IMR-90 (cell line): ENCODE data around the gene ABHD2. TPM values are rescaled to one million over a fixed set of nuclear protein-coding genes. Genes with fewer than 3 reads are reported as not detected.

Experiments used
- ATAC-seq: fragments of 200-7000 bp; cut with Tn5 transposase; 2 replicates; pipeline ENCODE4 v1.9.1; 2020; ENCODE audit warnings: low read depth, mild to moderate bottlenecking, moderate library complexity
- BruUV-seq: library from RNA; stranded (reverse); fragments of 400-500 nt; replicated peaks from 2 replicates; lab custom pipeline; 2021; lab: Mats Ljungman, UMichigan
- CTCF ChIA-PET: fragments of 300-600 bp; formaldehyde crosslinking; extraction: SDS; loops from one replicate; lab custom pipeline; 2021; ENCODE audit warnings: antibody characterized with exemption; lab: Yijun Ruan, JAX
- POLR2A ChIA-PET: fragments of 300-600 bp; sonication (Branson Sonifier 250); formaldehyde crosslinking; loops from one replicate; lab custom pipeline; 2022; ENCODE audit warnings: antibody characterized with exemption; ENCODE audit not compliant: unreplicated experiment; lab: Charles Lee
- DNase-seq: peaks from one replicate; pipeline ENCODE4 v3.0.0; 2013
- H2AFZ ChIP-seq: replicated peaks from 2 replicates; pipeline ENCODE3; 2013; ENCODE audit warnings: low read length, mild to moderate bottlenecking; ENCODE audit not compliant: poor library complexity
- H2AK5ac ChIP-seq: 2 replicates; pipeline ENCODE4 v1.6.1; 2013; ENCODE audit warnings: low read depth, low read length, inconsistent platforms
- H2AK9ac ChIP-seq: replicated peaks from 2 replicates; pipeline ENCODE3; 2013; ENCODE audit warnings: mild to moderate bottlenecking, low read depth, low read length, moderate library complexity; ENCODE audit not compliant: poor library complexity
- H2BK120ac ChIP-seq: 2 replicates; pipeline ENCODE4 v1.6.1; 2013; ENCODE audit warnings: low read depth, low read length, inconsistent platforms
- H2BK15ac ChIP-seq: 3 replicates; pipeline ENCODE4 v1.6.1; 2013; ENCODE audit warnings: low read depth, low read length, inconsistent platforms
- H2BK20ac ChIP-seq: 2 replicates; pipeline ENCODE4 v1.6.1; 2013; ENCODE audit warnings: low read depth, mild to moderate bottlenecking, inconsistent platforms, low read length, moderate library complexity
- H2BK5ac ChIP-seq: 2 replicates; pipeline ENCODE4 v1.6.1; 2013; ENCODE audit warnings: mild to moderate bottlenecking, low read depth, low read length, inconsistent platforms; ENCODE audit not compliant: poor library complexity, severe bottlenecking
- H3K14ac ChIP-seq: replicated peaks from 2 replicates; pipeline ENCODE4 v1.6.1; 2013; ENCODE audit warnings: low read depth, low read length, inconsistent platforms
- H3K18ac ChIP-seq: 2 replicates; pipeline ENCODE4 v1.6.1; 2013; ENCODE audit warnings: low read depth, low read length, control low read depth
- H3K23ac ChIP-seq: 2 replicates; pipeline ENCODE4 v1.6.1; 2013; ENCODE audit warnings: low read depth, low read length, inconsistent platforms
- H3K27ac ChIP-seq: 2 replicates; pipeline ENCODE4 v1.5.1; 2013; ENCODE audit warnings: mild to moderate bottlenecking, control low read depth, low read length; ENCODE audit not compliant: insufficient read depth
- H3K27me3 ChIP-seq: 2 replicates; pipeline ENCODE4 v1.6.1; 2013; ENCODE audit warnings: low read length; ENCODE audit not compliant: control insufficient read depth, insufficient read depth
- H3K36me3 ChIP-seq: 2 replicates; pipeline ENCODE4 v1.6.1; 2013; ENCODE audit warnings: low read length, mixed read lengths; ENCODE audit not compliant: control insufficient read depth, insufficient read depth
- H3K4ac ChIP-seq: 2 replicates; pipeline ENCODE4 v1.6.1; 2013; ENCODE audit warnings: low read depth, low read length, inconsistent platforms
- H3K4me1 ChIP-seq: 2 replicates; pipeline ENCODE4 v1.6.1; 2013; ENCODE audit warnings: low read length, mixed read lengths; ENCODE audit not compliant: control insufficient read depth, insufficient read depth
- H3K4me2 ChIP-seq: 2 replicates; pipeline ENCODE4 v1.6.1; 2013; ENCODE audit warnings: low read depth, mild to moderate bottlenecking, control low read depth, low read length, moderate library complexity
- H3K4me3 ChIP-seq: 2 replicates; pipeline ENCODE4 v1.5.1; 2013; ENCODE audit warnings: low read depth, mild to moderate bottlenecking, control low read depth, low read length, moderate library complexity; ENCODE audit not compliant: insufficient read depth
- H3K56ac ChIP-seq: 2 replicates; pipeline ENCODE4 v1.6.1; 2013; ENCODE audit warnings: low read length, inconsistent platforms; ENCODE audit not compliant: insufficient read depth; ENCODE audit errors: extremely low read depth
- H3K79me1 ChIP-seq, 2 experiments: 2 replicates each; pipeline ENCODE4 v1.6.1; 2013; ENCODE audit warnings: low read length in 2 of 2, inconsistent platforms in 1 of 2, low read depth in 1 of 2
- H3K9ac ChIP-seq: 2 replicates; pipeline ENCODE4 v1.6.1; 2013; ENCODE audit warnings: low read depth, low read length, control low read depth
- H3K9me1 ChIP-seq: 2 replicates; pipeline ENCODE4 v1.6.1; 2013; ENCODE audit warnings: low read length, inconsistent platforms; ENCODE audit not compliant: insufficient read depth
- H3K9me3 ChIP-seq: 2 replicates; pipeline ENCODE4 v1.6.1; 2013; ENCODE audit warnings: low read length; ENCODE audit not compliant: control insufficient read depth, insufficient read depth
- H4K20me1 ChIP-seq: 2 replicates; pipeline ENCODE4 v1.6.1; 2013; ENCODE audit warnings: low read length, inconsistent platforms; ENCODE audit not compliant: insufficient read depth
- H4K5ac ChIP-seq: 2 replicates; pipeline ENCODE4 v1.6.1; 2013; ENCODE audit warnings: mild to moderate bottlenecking, low read depth, low read length, control low read depth
- H4K8ac ChIP-seq, 2 experiments: 2 replicates each; pipeline ENCODE4 v1.6.1; 2013; ENCODE audit warnings: low read depth in 2 of 2, low read length in 2 of 2, control low read depth in 1 of 2, inconsistent platforms in 1 of 2
- H4K91ac ChIP-seq: 2 replicates; pipeline ENCODE4 v1.6.1; 2013; ENCODE audit warnings: low read depth, low read length, inconsistent platforms; ENCODE audit not compliant: insufficient read depth
- MAFK ChIP-seq: IDR thresholded peaks from 2 replicates; pipeline ENCODE4 v1.6.1; 2012; ENCODE audit warnings: low read depth, low read length, improper control_type of control experiment
- MXI1 ChIP-seq: IDR thresholded peaks from 2 replicates; pipeline ENCODE4 v1.6.1; 2012; ENCODE audit warnings: low read depth, mild to moderate bottlenecking, low read length, moderate library complexity, borderline replicate concordance
- RAD21 ChIP-seq: IDR thresholded peaks from 2 replicates; pipeline ENCODE4 v1.6.1; 2012; ENCODE audit warnings: low read length, improper control_type of control experiment
- RCOR1 ChIP-seq: IDR thresholded peaks from 2 replicates; pipeline ENCODE4 v1.6.1; 2012; ENCODE audit warnings: mild to moderate bottlenecking, low read length, improper control_type of control experiment; ENCODE audit not compliant: insufficient replicate concordance
- USF2 ChIP-seq: fragments of 150-350 bp; IDR thresholded peaks from 2 replicates; pipeline ENCODE4 v1.6.1; 2017; ENCODE audit warnings: mild to moderate bottlenecking, antibody characterized with exemption, low read length, low read depth
- WGBS, 2 experiments: methylation state at CpG; one replicate each; pipeline versions ENCODE4 v1.1.5 to v1.1.7; 2013; ENCODE audit warnings: missing lambda C conversion rate in 2 of 2; ENCODE audit not compliant: insufficient read length in 1 of 2; ENCODE audit errors: extremely low coverage in 2 of 2; 5-methylcytosine and 5-hydroxymethylcytosine counted together
- dilution Hi-C: fragments of 300-500 bp; cut with HindIII; formaldehyde crosslinking; loops from one replicate; pipeline ENCODE4 v1.14.3; 2018; ENCODE audit warnings: low sequenced_read_pairs; ENCODE audit not compliant: unreplicated experiment
- in situ Hi-C: fragments of 300-500 bp; cut with MboI; formaldehyde crosslinking; loops from 3 replicates; pipeline ENCODE4 v1.14.3; 2019; ENCODE audit warnings: low sequenced_read_pairs, inconsistent platforms, mixed read lengths
- intact Hi-C: fragments of 100-400 bp; cut with micrococcal nuclease; formaldehyde crosslinking; loops from 2 replicates; pipeline ENCODE4 v1.10.0; 2022
- polyA plus RNA-seq, 3 experiments: library from polyadenylated mRNA; depleted of rRNA; stranded (reverse); fragments of >200 nt; gene quantifications; 2 replicates each; pipeline ENCODE4 v1.2.3, GENCODE V29; 2012; ENCODE audit warnings: low replicate concordance in 1 of 3
- total RNA-seq: library from RNA; depleted of rRNA; stranded (reverse); fragments of >200 nt; gene quantifications from 2 replicates; pipeline ENCODE4 v1.2.3, GENCODE V29; 2012

The ABHD2 gene
- total and polyA plus RNA-seq, 2 of the 4 experiments (the other 2 are of a cell fraction): 31.2 to 62.9 TPM

- no peak overlapping the region for H4K5ac ChIP-seq
- in situ Hi-C loops: no loop called here
- no peak overlapping the region for H3K4me2 ChIP-seq
- no peak overlapping the region for H4K91ac ChIP-seq
- intact Hi-C loops: no loop called here
- H3K9me1 ChIP-seq: peaks cover 23% of the 10 kb centered on the region
- H3K27me3 ChIP-seq: no peaks in the 10 kb centered on the region
- dilution Hi-C loops: no loop called here
- H2BK20ac ChIP-seq: no peak overlapping the region
- H2AK5ac ChIP-seq: no peak overlapping the region
- ChIA-PET CTCF (interaction anchor here (0.5 to 1.6 kb wide), 2 partner anchors 9 to 75 kb away, joined by 5 to 7 read pairs; partner anchors contain the start of gene ABHD2), POLR2A (no interaction called here)
- peaks cover 27% of the 10 kb centered on the region for H3K4me1 ChIP-seq
- no peaks in the 10 kb centered on the region for H3K9me3 ChIP-seq
- no peak for TF ChIP-seq USF2
- no peak for TF ChIP-seq RCOR1
- TF ChIP-seq MAFK: no peak
- TF ChIP-seq RAD21: no peak
- TF ChIP-seq MXI1: no peak
- peaks cover 3% of the 10 kb centered on the region; the same call in 1 of the 2 replicates for H4K20me1 ChIP-seq
- no peak overlapping the region for H2BK5ac ChIP-seq
- no peak overlapping the region for H4K8ac ChIP-seq
- H3K9ac ChIP-seq: no peak overlapping the region
- H2BK15ac ChIP-seq: no peak overlapping the region
- DNase-seq (no peak), ATAC-seq (no peak)
- no peak overlapping the region for H3K27ac ChIP-seq
- no TSS peak for BruUV-seq
- no peak overlapping the region for H2AFZ ChIP-seq
- no peak overlapping the region for H3K56ac ChIP-seq
- H3K23ac ChIP-seq: no peak overlapping the region
- no peak overlapping the region for H3K14ac ChIP-seq
- no peak overlapping the region for H2BK120ac ChIP-seq
- no CpG with 5 or more reads among the region's 1 CpG for WGBS, 2 experiments
- peaks cover 36 to 72% of the 10 kb centered on the region in 2 experiments for H3K79me1 ChIP-seq
- no peak overlapping the region for H3K18ac ChIP-seq
- H3K4me3 ChIP-seq: no peak overlapping the region
- no peak overlapping the region for H2AK9ac ChIP-seq
- peaks cover 2% of the 10 kb centered on the region; the same call in 1 of the 2 replicates for H3K36me3 ChIP-seq
- no peak overlapping the region; the same call in 1 of the 2 replicates for H3K4ac ChIP-seq
These were observed 9.1 kb downstream of the ABHD2 start for GRCh38 chr15:89097313-89097712.
